ENCODE data around the gene AQP12B. TPM values are rescaled to one million over a fixed set of nuclear protein-coding genes. Genes with fewer than 3 reads are reported as not detected.

Gene AQP12B
- total RNA-seq, 1 experiment from 2014 or later, result not detected

GRCh38 chr2:240670402-240670801 is 12.3 kb downstream of the AQP12B start:
- Histone ChIP-seq H2BK5ac (ENCODE audit: insufficient read length, low read length) (no peak overlapping the region), H2BK120ac (ENCODE audit: low read depth, low read length, poor library complexity, severe bottlenecking) (no peak overlapping the region), H3K18ac (ENCODE audit: insufficient read length, low read depth, low read length) (no peak overlapping the region), H4K5ac (ENCODE audit: insufficient read length, low read depth, low read length) (no peak overlapping the region), H3K4me1 (ENCODE audit: insufficient read depth, low read length) (no peaks in the 10 kb centered on the region), H3K23ac (ENCODE audit: insufficient read length, low read depth, low read length) (no peak overlapping the region), H3K79me2 (ENCODE audit: insufficient read depth, low read length) (no peaks in the 10 kb centered on the region), H2AFZ (ENCODE audit: low read length) (no peak overlapping the region), H2BK12ac (ENCODE audit: insufficient read length, low read depth, low read length) (no peak overlapping the region), H3K4me2 (ENCODE audit: insufficient read depth, insufficient read length, low read length) (no peak overlapping the region), H3K9me3 (ENCODE audit: control insufficient read depth, low read depth, low read length) (no peaks in the 10 kb centered on the region), H4K8ac (replicated peaks; ENCODE audit: insufficient read length, low read depth, low read length) (no peak overlapping the region), H3K23me2 (ENCODE audit: insufficient read length, low read depth, low read length, poor library complexity, severe bottlenecking) (no peaks in the 10 kb centered on the region), H3K4ac (ENCODE audit: low read depth, low read length) (no peak overlapping the region), H3K56ac (ENCODE audit: insufficient read length, low read depth, low read length) (no peak overlapping the region), H3K27me3 (ENCODE audit: insufficient read depth, low read length) (no peaks in the 10 kb centered on the region), H3T11ph (ENCODE audit: low read length) (no peak overlapping the region), H3K9ac (ENCODE audit: extremely low read depth, insufficient read length, low read length) (no peak overlapping the region), H2AK5ac (ENCODE audit: insufficient read length, low read length) (no peak overlapping the region), H3K27ac (ENCODE audit: insufficient read length, low read depth, low read length) (no peak overlapping the region), H4K91ac (ENCODE audit: insufficient read length, low read depth, low read length) (no peak overlapping the region), H4K20me1 (ENCODE audit: control insufficient read depth, insufficient read depth, insufficient read length) (no peaks in the 10 kb centered on the region), H2BK20ac (ENCODE audit: low read depth, low read length, poor library complexity, severe bottlenecking) (no peak overlapping the region), H2BK15ac (ENCODE audit: low read depth, low read length) (no peak overlapping the region), H3K79me1 (ENCODE audit: insufficient read depth, low read depth, low read length, poor library complexity, severe bottlenecking) (no peaks in the 10 kb centered on the region), H3K14ac (ENCODE audit: insufficient read depth, low read length) (no peak overlapping the region)
- no peak overlapping the region for H3K4me3 Mint-ChIP-seq
- H3K27ac Mint-ChIP-seq, result no peak overlapping the region; a peak in 1 of 7 replicates
- H3K4me1 Mint-ChIP-seq, result peaks cover 0 to 4% of the 10 kb centered on the region in 2 experiments; a peak in 2 of 4 replicates
- no peaks in the 10 kb centered on the region for H3K36me3 Mint-ChIP-seq (ENCODE audit: insufficient read depth in 1 of 3, low read depth in 3 of 3)
- H3K27me3 Mint-ChIP-seq (ENCODE audit: low read depth), result peaks cover 33% of the 10 kb centered on the region
- no peak for DNase-seq
- TF ChIP-seq CTCF (conservative IDR thresholded peaks at IDR 0.05), result no peak
- no peaks in the 10 kb centered on the region for H3K9me3 Mint-ChIP-seq
- no CpG with 5 or more reads among the region's 7 CpGs for WGBS (ENCODE audit: extremely low coverage, insufficient read length, low lambda C conversion rate)
